Mammary epithelial cell (primary cell): ENCODE results near the gene SENP5.

ENCODE experiments used
- EZH2 ChIP-seq: IDR thresholded peaks from 2 replicates; pipeline ENCODE4 v1.6.1; 2012; ENCODE audit warnings: low read length, inconsistent platforms, borderline replicate concordance
- TF ChIP-seq, protein P1 (sequence below), 2 donors: IDR thresholded peaks in 1 of 2; conservative IDR thresholded peaks in 1 of 2; 2 replicates each; pipeline ENCODE4 v1.5.1; 2011 to 2012; ENCODE audit warnings: inconsistent platforms in 2 of 2, low read length in 2 of 2, mild to moderate bottlenecking in 2 of 2, control low read depth in 1 of 2, low read depth in 1 of 2; ENCODE audit not compliant: insufficient read depth in 1 of 2; ENCODE audit errors: extremely low read depth in 1 of 2

DNA sequence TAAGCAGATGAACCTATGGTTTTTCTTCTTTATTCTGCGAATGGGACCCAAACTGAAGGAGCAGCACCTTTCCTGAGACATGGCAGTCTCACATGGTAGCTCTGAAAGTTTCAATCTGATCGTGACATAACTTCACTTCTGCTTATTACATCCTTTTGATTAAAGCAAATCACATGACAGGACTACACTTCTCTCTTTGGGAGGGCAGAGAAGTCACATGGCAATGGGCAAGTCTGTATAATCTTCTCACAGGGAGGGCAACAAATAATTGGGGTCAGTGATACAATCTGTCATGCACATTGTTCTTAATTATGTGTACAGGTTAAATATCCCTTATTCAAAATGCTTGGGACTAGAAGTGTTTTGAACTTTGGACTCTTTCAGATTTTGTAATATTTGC, 53.0 kb downstream of the SENP5 start:
- TF ChIP-seq, protein P1, sequence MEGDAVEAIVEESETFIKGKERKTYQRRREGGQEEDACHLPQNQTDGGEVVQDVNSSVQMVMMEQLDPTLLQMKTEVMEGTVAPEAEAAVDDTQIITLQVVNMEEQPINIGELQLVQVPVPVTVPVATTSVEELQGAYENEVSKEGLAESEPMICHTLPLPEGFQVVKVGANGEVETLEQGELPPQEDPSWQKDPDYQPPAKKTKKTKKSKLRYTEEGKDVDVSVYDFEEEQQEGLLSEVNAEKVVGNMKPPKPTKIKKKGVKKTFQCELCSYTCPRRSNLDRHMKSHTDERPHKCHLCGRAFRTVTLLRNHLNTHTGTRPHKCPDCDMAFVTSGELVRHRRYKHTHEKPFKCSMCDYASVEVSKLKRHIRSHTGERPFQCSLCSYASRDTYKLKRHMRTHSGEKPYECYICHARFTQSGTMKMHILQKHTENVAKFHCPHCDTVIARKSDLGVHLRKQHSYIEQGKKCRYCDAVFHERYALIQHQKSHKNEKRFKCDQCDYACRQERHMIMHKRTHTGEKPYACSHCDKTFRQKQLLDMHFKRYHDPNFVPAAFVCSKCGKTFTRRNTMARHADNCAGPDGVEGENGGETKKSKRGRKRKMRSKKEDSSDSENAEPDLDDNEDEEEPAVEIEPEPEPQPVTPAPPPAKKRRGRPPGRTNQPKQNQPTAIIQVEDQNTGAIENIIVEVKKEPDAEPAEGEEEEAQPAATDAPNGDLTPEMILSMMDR (conservative IDR thresholded peaks at IDR 0.05 in 1 of 2, IDR thresholded peaks at IDR 0.05 in 1 of 2; ENCODE audit: extremely low read depth in 1 of 2, insufficient read depth in 1 of 2, low read depth in 1 of 2, low read length in 2 of 2): no peak
- TF ChIP-seq EZH2: no peak
